ENCODE data around the gene PARP4.
A peak's percentile ranks its signal among the peaks of the same experiment; 100 is the strongest.
"Not testable (repeated sequence)": the region's sequence is repeated elsewhere in the genome, so short reads cannot be mapped to it uniquely, and the experiment has no call there.

Gene PARP4

GRCh38 chr13:24512197-24512907 is at the start of gene PARP4:
Gene PARP4 (minus strand): TSS chr13:24512778. CDS start chr13:24503776, 9,002 bp downstream.
- peak; percentile 58 to 65 for DNase-seq

DNA sequence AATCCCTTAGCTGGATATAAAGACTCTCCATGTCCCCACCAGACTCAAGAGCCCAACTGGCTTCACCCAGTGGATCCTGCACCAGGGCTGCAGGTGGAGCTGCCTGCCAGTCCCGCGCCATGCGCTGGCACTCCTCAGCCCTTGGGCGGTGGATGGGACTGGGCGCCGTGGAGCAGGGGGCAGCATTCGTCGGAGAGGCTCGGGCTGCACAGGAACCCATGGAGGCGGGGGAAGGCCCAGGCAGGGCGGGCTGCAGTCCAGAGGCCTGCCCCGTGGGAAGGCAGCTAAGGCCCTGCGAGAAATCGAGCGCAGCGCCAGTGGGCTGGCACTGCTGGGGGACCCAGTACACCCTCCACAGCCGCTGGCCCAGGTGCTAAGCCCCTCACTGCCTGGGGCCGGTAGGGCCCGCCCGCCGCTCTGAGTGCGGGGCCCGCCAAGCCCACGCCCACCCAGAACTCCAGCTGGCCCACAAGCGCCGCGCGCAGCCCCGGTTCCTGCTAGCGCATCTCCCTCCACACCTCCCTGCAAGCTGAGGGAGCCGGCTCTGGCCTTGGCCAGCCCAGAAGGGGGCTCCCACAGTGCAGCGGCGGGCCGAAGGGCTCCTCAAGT is 48.1 kb upstream of the PARP4 start:
- not testable (repeated sequence) for DNase-seq

GRCh38 chr13:24559431-24560218 is 47.0 kb upstream of the PARP4 start:
- DNase-seq, result not testable (repeated sequence)

GRCh38 chr13:24557081-24557480 is 44.5 kb upstream of the PARP4 start:
- DNase-seq, result no peak

- not testable (repeated sequence) for DNase-seq
Measured at GRCh38 chr13:24553892-24554291, 41.3 kb upstream of the PARP4 start.

GRCh38 chr13:24541476-24542352 is 29.1 kb upstream of the PARP4 start:
- not testable (repeated sequence) for DNase-seq

GRCh38 chr13:24541127-24541475 is 28.5 kb upstream of the PARP4 start:
- DNase-seq, result no peak

GRCh38 chr13:24540236-24541126 is 27.9 kb upstream of the PARP4 start:
- DNase-seq, result no peak

GRCh38 chr13:24539500-24540165 is 27.1 kb upstream of the PARP4 start:
- no peak for DNase-seq

DNA sequence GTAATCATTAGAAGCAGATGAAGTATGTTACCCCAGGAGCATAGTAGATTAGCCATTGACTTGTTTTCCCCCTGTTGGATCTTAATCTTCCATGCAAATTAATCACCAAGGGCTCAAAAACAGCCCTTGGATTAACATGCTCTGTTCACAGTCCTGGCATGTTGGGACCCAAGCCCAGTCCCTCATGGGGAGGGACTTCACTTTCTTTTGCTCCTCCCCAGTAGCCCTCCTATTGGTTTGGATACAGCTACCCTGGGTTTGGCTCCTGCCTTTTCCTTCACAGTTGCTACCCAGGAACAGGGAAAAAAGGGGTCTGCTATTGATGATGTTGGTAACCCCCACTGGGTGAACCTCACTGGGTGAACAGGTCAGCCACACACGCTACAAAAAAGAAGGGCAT is 16.9 kb upstream of the PARP4 start:
- no peak for DNase-seq

- no peak for DNase-seq
Measured at GRCh38 chr13:24528816-24529398, 16.3 kb upstream of the PARP4 start.

- DNase-seq, result no peak
Measured at GRCh38 chr13:24527266-24527775, 14.7 kb upstream of the PARP4 start.

- no peak for DNase-seq
Measured at GRCh38 chr13:24520733-24521132, 8.2 kb upstream of the PARP4 start.

GRCh38 chr13:24516919-24517318 is 4.3 kb upstream of the PARP4 start:
- no peak for DNase-seq

GRCh38 chr13:24512908-24513213 is 283 bp upstream of the PARP4 start:
- no peak for DNase-seq

DNA sequence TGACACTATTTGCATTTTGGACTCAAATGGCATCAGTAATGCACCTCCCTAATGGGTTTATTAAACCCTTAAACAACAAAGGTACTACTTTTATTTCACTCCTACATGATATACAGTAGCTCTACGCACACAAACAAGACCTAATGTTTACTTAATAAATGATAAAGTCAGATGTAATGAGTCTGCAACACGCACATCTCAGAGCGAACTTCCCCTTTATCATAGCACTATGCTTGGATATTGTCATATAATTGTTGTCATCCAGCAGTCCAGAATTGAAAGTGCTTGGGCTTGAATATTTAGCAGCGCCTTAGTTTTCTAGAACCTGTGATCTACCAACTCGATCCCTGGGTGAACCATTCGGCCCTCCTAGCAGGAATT is 772 bp downstream of the PARP4 start:
- DNase-seq, result no peak

- peak in 1 of 2 donors; percentile 5 for DNase-seq
Measured at GRCh38 chr13:24511019-24511815, 1.4 kb downstream of the PARP4 start.

GRCh38 chr13:24506698-24507335 is 5.8 kb downstream of the PARP4 start:
- no peak for DNase-seq

DNA sequence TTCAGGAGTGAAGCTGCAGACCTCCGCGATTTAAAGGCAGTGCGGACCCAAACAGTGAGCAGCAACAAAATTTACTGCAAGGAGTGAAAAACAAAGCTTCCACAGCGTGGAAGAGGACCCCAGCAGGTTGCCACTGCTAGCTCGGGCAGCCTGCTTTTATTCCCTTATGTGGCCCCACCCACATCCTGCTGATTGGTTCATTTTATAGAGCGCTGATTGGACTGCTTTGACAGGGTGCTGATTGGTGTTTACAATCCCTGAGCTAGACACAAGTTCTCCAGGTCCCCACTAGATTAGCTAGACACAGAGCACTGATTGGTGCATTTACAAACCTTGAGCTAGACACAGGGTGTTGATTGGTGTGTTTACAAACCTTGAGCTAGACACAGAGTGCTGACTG is 6.3 kb downstream of the PARP4 start:
- not testable (repeated sequence) for DNase-seq

Data from hippocampal formation (tissue), 2 donors.